WTC11 (cell line): ENCODE measurements around the gene TSHZ3. TPM values are rescaled to one million over a fixed set of nuclear protein-coding genes. Genes with fewer than 3 reads are reported as not detected.

ENCODE experiments used
- ATAC-seq: fragments of 200-7000 bp; cut with Tn5 transposase; 2 replicates; pipeline ENCODE4 v1.10.0; 2021; ENCODE audit warnings: mild to moderate bottlenecking, moderate library complexity
- CTCF ChIA-PET: fragments of 300-600 bp; sonication (Branson Sonifier 250); formaldehyde crosslinking; loops from one replicate; lab custom pipeline; 2021; ENCODE audit warnings: antibody characterized with exemption; lab: Charles Lee
- POLR2A ChIA-PET: fragments of 350-600 bp; sonication (Branson Sonifier 250); formaldehyde crosslinking; loops from one replicate; lab custom pipeline; 2021; ENCODE audit warnings: antibody characterized with exemption; lab: Charles Lee
- DNase-seq: peaks from one replicate; pipeline ENCODE4 v3.0.0; 2021; ENCODE audit warnings: low spot score
- H3K27ac Mint-ChIP-seq: 2 replicates; pipeline ENCODE4 v1.8.0; 2021; ENCODE audit warnings: mixed read lengths
- H3K27me3 Mint-ChIP-seq: 2 replicates; pipeline ENCODE4 v1.8.0; 2021; ENCODE audit warnings: low read depth, mild to moderate bottlenecking, moderate library complexity, mixed read lengths
- H3K36me3 Mint-ChIP-seq: 2 replicates; pipeline ENCODE4 v1.8.0; 2021; ENCODE audit warnings: mixed read lengths
- H3K4me1 Mint-ChIP-seq: 2 replicates; pipeline ENCODE4 v1.8.0; 2022; ENCODE audit warnings: mixed read lengths
- H3K4me3 Mint-ChIP-seq: 2 replicates; pipeline ENCODE4 v1.8.0; 2021; ENCODE audit warnings: mild to moderate bottlenecking, moderate library complexity, mixed read lengths
- H3K9me3 Mint-ChIP-seq: 2 replicates; pipeline ENCODE4 v1.8.0; 2021; ENCODE audit warnings: mixed read lengths
- ATF1 ChIP-seq: sonication (generic); formaldehyde crosslinking; IDR thresholded peaks from 2 replicates; pipeline ENCODE4 v1.8.1; 2023; ENCODE audit warnings: mild to moderate bottlenecking, moderate library complexity, missing genetic modification reagents
- ELF4 ChIP-seq: sonication (generic); formaldehyde crosslinking; IDR thresholded peaks from 2 replicates; pipeline ENCODE4 v1.8.1; 2022; ENCODE audit warnings: low read depth, mild to moderate bottlenecking, moderate library complexity, missing genetic modification reagents
- GRHL2 ChIP-seq: fragments of 250-450 bp; sonication (Bioruptor Pico); IDR thresholded peaks from 2 replicates; pipeline ENCODE4 v1.8.0; 2022; ENCODE audit warnings: mild to moderate bottlenecking, moderate library complexity; ENCODE audit not compliant: insufficient replicate concordance, severe bottlenecking
- JUN ChIP-seq: sonication (generic); formaldehyde crosslinking; IDR thresholded peaks from 2 replicates; pipeline ENCODE4 v1.8.0; 2023; ENCODE audit warnings: mild to moderate bottlenecking, missing genetic modification reagents
- SMAD4 ChIP-seq: sonication (generic); formaldehyde crosslinking; IDR thresholded peaks from 2 replicates; pipeline ENCODE4 v1.8.0; 2022; ENCODE audit warnings: mild to moderate bottlenecking, missing genetic modification reagents
- TEAD1 ChIP-seq: sonication (generic); formaldehyde crosslinking; IDR thresholded peaks from 2 replicates; pipeline ENCODE4 v1.8.0; 2022; ENCODE audit warnings: mild to moderate bottlenecking, missing genetic modification reagents
- ZNF219 ChIP-seq: sonication (generic); formaldehyde crosslinking; IDR thresholded peaks from 2 replicates; pipeline ENCODE4 v1.8.0; 2023; ENCODE audit warnings: missing genetic modification reagents, mild to moderate bottlenecking, borderline replicate concordance
- ZNF232 ChIP-seq: sonication (generic); formaldehyde crosslinking; IDR thresholded peaks from 2 replicates; pipeline ENCODE4 v1.8.0; 2022; ENCODE audit warnings: mild to moderate bottlenecking, missing genetic modification reagents
- ZNF671 ChIP-seq: fragments of 250-450 bp; sonication (Bioruptor Pico); IDR thresholded peaks from 2 replicates; pipeline ENCODE4 v1.8.0; 2021; ENCODE audit warnings: mild to moderate bottlenecking
- total RNA-seq: library from RNA; stranded (reverse); gene quantifications from 3 replicates; pipeline ENCODE4 v1.2.3, GENCODE V29; 2021
- TF ChIP-seq, protein P1 (sequence below): fragments of 250-450 bp; sonication (Bioruptor Pico); IDR thresholded peaks from 2 replicates; pipeline ENCODE4 v2.1.2; 2022; ENCODE audit warnings: mild to moderate bottlenecking, moderate library complexity
- TF ChIP-seq, protein P2 (sequence below): sonication (generic); formaldehyde crosslinking; IDR thresholded peaks from 2 replicates; pipeline ENCODE4 v1.8.1; 2022; ENCODE audit warnings: missing genetic modification reagents, borderline replicate concordance
- TF ChIP-seq, protein P3 (sequence below): sonication (generic); formaldehyde crosslinking; IDR thresholded peaks from 2 replicates; pipeline ENCODE4 v1.8.0; 2022; ENCODE audit warnings: missing genetic modification reagents
- TF ChIP-seq, protein P4 (sequence below): fragments of 250-450 bp; sonication (Bioruptor Pico); IDR thresholded peaks from 2 replicates; pipeline ENCODE4 v1.9.0; 2021; ENCODE audit warnings: mild to moderate bottlenecking
- TF ChIP-seq, protein P5 (sequence below): sonication (generic); formaldehyde crosslinking; IDR thresholded peaks from 2 replicates; pipeline ENCODE4 v1.8.1; 2023; ENCODE audit warnings: mild to moderate bottlenecking, missing genetic modification reagents
- TF ChIP-seq, protein P6 (sequence below): fragments of 250-450 bp; sonication (Bioruptor Pico); IDR thresholded peaks from 2 replicates; pipeline ENCODE4 v1.8.0; 2021; ENCODE audit warnings: mild to moderate bottlenecking
- TF ChIP-seq, protein P7 (sequence below): sonication (generic); formaldehyde crosslinking; IDR thresholded peaks from 2 replicates; pipeline ENCODE4 v1.8.1; 2023; ENCODE audit warnings: mild to moderate bottlenecking, missing genetic modification reagents, borderline replicate concordance
- TF ChIP-seq, protein P8 (sequence below): fragments of 250-450 bp; sonication (Bioruptor Pico); IDR thresholded peaks from 2 replicates; pipeline ENCODE4 v1.9.0; 2021; ENCODE audit warnings: moderate library complexity, mild to moderate bottlenecking, inconsistent platforms, borderline replicate concordance

The TSHZ3 gene
- total RNA-seq, 1 experiment from 2014 or later = 21.4 TPM

DNA sequence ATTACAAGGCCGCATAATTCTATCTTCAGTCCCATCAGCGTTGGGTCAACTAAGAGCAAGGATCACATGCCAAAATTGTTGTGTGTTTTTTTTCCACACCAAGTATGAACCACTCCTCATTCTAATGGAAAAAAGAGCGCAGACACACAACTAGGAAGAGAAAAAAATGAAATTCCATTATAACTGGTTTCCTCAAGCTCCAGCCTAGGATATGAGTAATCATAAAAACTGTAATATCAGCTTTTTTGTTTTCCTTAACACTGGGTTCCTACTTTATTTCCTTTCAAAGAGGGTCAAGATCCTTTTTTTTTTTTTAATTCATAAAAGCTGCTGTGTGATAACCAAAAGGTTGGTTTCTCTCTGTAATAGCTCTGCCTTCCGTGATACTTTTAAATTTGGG lies 19.4 kb downstream of the TSHZ3 start:
- H3K27ac Mint-ChIP-seq = peak overlapping the region; percentile 39; the same call in 1 of the 2 replicates
- ChIA-PET POLR2A (no interaction called here), CTCF (interaction anchor here (1.1 to 2.8 kb wide), 5 partner anchors 8 to 894 kb away, joined by 3 to 14 read pairs (median 5); no protein-coding TSS in a partner anchor)
- no peaks in the 10 kb centered on the region for H3K36me3 Mint-ChIP-seq
- TF ChIP-seq ELF4 (CRISPR knock-in tag) = no peak
- TF ChIP-seq, protein P1, sequence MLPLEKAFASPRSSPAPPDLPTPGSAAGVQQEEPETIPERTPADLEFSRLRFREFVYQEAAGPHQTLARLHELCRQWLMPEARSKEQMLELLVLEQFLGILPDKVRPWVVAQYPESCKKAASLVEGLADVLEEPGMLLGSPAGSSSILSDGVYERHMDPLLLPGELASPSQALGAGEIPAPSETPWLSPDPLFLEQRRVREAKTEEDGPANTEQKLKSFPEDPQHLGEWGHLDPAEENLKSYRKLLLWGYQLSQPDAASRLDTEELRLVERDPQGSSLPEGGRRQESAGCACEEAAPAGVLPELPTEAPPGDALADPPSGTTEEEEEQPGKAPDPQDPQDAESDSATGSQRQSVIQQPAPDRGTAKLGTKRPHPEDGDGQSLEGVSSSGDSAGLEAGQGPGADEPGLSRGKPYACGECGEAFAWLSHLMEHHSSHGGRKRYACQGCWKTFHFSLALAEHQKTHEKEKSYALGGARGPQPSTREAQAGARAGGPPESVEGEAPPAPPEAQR (CRISPR knock-in tag) = no peak
- TF ChIP-seq, protein P2, sequence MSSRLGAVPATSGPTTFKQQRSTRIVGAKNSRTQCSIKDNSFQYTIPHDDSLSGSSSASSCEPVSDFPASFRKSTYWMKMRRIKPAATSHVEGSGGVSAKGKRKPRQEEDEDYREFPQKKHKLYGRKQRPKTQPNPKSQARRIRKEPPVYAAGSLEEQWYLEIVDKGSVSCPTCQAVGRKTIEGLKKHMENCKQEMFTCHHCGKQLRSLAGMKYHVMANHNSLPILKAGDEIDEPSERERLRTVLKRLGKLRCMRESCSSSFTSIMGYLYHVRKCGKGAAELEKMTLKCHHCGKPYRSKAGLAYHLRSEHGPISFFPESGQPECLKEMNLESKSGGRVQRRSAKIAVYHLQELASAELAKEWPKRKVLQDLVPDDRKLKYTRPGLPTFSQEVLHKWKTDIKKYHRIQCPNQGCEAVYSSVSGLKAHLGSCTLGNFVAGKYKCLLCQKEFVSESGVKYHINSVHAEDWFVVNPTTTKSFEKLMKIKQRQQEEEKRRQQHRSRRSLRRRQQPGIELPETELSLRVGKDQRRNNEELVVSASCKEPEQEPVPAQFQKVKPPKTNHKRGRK (CRISPR knock-in tag) = no peak
- TF ChIP-seq JUN (CRISPR knock-in tag) = no peak
- TF ChIP-seq ZNF671 (CRISPR knock-in tag) = no peak
- TF ChIP-seq TEAD1 = no peak
- TF ChIP-seq ATF1 = no peak
- TF ChIP-seq SMAD4 = no peak
- TF ChIP-seq, protein P3, sequence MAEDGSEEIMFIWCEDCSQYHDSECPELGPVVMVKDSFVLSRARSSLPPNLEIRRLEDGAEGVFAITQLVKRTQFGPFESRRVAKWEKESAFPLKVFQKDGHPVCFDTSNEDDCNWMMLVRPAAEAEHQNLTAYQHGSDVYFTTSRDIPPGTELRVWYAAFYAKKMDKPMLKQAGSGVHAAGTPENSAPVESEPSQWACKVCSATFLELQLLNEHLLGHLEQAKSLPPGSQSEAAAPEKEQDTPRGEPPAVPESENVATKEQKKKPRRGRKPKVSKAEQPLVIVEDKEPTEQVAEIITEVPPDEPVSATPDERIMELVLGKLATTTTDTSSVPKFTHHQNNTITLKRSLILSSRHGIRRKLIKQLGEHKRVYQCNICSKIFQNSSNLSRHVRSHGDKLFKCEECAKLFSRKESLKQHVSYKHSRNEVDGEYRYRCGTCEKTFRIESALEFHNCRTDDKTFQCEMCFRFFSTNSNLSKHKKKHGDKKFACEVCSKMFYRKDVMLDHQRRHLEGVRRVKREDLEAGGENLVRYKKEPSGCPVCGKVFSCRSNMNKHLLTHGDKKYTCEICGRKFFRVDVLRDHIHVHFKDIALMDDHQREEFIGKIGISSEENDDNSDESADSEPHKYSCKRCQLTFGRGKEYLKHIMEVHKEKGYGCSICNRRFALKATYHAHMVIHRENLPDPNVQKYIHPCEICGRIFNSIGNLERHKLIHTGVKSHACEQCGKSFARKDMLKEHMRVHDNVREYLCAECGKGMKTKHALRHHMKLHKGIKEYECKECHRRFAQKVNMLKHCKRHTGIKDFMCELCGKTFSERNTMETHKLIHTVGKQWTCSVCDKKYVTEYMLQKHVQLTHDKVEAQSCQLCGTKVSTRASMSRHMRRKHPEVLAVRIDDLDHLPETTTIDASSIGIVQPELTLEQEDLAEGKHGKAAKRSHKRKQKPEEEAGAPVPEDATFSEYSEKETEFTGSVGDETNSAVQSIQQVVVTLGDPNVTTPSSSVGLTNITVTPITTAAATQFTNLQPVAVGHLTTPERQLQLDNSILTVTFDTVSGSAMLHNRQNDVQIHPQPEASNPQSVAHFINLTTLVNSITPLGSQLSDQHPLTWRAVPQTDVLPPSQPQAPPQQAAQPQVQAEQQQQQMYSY = no peak
- TF ChIP-seq ZNF219 (CRISPR knock-in tag) = no peak
- TF ChIP-seq, protein P4, sequence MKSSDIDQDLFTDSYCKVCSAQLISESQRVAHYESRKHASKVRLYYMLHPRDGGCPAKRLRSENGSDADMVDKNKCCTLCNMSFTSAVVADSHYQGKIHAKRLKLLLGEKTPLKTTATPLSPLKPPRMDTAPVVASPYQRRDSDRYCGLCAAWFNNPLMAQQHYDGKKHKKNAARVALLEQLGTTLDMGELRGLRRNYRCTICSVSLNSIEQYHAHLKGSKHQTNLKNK (CRISPR knock-in tag) = no peak
- TF ChIP-seq GRHL2 (CRISPR knock-in tag) = no peak
- TF ChIP-seq, protein P5, sequence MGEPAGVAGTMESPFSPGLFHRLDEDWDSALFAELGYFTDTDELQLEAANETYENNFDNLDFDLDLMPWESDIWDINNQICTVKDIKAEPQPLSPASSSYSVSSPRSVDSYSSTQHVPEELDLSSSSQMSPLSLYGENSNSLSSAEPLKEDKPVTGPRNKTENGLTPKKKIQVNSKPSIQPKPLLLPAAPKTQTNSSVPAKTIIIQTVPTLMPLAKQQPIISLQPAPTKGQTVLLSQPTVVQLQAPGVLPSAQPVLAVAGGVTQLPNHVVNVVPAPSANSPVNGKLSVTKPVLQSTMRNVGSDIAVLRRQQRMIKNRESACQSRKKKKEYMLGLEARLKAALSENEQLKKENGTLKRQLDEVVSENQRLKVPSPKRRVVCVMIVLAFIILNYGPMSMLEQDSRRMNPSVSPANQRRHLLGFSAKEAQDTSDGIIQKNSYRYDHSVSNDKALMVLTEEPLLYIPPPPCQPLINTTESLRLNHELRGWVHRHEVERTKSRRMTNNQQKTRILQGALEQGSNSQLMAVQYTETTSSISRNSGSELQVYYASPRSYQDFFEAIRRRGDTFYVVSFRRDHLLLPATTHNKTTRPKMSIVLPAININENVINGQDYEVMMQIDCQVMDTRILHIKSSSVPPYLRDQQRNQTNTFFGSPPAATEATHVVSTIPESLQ (CRISPR knock-in tag) = no peak
- TF ChIP-seq ZNF232 (CRISPR knock-in tag) = no peak
- TF ChIP-seq, protein P6, sequence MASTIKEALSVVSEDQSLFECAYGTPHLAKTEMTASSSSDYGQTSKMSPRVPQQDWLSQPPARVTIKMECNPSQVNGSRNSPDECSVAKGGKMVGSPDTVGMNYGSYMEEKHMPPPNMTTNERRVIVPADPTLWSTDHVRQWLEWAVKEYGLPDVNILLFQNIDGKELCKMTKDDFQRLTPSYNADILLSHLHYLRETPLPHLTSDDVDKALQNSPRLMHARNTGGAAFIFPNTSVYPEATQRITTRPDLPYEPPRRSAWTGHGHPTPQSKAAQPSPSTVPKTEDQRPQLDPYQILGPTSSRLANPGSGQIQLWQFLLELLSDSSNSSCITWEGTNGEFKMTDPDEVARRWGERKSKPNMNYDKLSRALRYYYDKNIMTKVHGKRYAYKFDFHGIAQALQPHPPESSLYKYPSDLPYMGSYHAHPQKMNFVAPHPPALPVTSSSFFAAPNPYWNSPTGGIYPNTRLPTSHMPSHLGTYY (CRISPR knock-in tag) = no peak
- TF ChIP-seq, protein P7, sequence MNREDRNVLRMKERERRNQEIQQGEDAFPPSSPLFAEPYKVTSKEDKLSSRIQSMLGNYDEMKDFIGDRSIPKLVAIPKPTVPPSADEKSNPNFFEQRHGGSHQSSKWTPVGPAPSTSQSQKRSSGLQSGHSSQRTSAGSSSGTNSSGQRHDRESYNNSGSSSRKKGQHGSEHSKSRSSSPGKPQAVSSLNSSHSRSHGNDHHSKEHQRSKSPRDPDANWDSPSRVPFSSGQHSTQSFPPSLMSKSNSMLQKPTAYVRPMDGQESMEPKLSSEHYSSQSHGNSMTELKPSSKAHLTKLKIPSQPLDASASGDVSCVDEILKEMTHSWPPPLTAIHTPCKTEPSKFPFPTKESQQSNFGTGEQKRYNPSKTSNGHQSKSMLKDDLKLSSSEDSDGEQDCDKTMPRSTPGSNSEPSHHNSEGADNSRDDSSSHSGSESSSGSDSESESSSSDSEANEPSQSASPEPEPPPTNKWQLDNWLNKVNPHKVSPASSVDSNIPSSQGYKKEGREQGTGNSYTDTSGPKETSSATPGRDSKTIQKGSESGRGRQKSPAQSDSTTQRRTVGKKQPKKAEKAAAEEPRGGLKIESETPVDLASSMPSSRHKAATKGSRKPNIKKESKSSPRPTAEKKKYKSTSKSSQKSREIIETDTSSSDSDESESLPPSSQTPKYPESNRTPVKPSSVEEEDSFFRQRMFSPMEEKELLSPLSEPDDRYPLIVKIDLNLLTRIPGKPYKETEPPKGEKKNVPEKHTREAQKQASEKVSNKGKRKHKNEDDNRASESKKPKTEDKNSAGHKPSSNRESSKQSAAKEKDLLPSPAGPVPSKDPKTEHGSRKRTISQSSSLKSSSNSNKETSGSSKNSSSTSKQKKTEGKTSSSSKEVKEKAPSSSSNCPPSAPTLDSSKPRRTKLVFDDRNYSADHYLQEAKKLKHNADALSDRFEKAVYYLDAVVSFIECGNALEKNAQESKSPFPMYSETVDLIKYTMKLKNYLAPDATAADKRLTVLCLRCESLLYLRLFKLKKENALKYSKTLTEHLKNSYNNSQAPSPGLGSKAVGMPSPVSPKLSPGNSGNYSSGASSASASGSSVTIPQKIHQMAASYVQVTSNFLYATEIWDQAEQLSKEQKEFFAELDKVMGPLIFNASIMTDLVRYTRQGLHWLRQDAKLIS (CRISPR knock-in tag) = no peak
- TF ChIP-seq, protein P8, sequence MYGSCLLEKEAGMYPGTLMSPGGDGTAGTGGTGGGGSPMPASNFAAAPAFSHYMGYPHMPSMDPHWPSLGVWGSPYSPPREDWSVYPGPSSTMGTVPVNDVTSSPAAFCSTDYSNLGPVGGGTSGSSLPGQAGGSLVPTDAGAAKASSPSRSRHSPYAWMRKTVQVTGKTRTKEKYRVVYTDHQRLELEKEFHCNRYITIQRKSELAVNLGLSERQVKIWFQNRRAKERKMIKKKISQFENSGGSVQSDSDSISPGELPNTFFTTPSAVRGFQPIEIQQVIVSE (CRISPR knock-in tag) = no peak
- ATAC-seq (no peak), DNase-seq (no peak)
- H3K9me3 Mint-ChIP-seq = no peaks in the 10 kb centered on the region
- H3K4me1 Mint-ChIP-seq = peaks cover 83% of the 10 kb centered on the region
- no peak overlapping the region for H3K4me3 Mint-ChIP-seq
- no peaks in the 10 kb centered on the region for H3K27me3 Mint-ChIP-seq
